Dedifferentiated amniotic fluid mesenchymal stem cell (primary cell): Measurements from ENCODE around the gene MINDY1.
A peak's percentile ranks its signal among the peaks of the same experiment; 100 is the strongest.

Experiments
- DNase-seq: peaks from one replicate; pipeline ENCODE4 v3.0.0-alpha.2; 2016; ENCODE audit errors: extremely low spot score

MINDY1 gene

DNA sequence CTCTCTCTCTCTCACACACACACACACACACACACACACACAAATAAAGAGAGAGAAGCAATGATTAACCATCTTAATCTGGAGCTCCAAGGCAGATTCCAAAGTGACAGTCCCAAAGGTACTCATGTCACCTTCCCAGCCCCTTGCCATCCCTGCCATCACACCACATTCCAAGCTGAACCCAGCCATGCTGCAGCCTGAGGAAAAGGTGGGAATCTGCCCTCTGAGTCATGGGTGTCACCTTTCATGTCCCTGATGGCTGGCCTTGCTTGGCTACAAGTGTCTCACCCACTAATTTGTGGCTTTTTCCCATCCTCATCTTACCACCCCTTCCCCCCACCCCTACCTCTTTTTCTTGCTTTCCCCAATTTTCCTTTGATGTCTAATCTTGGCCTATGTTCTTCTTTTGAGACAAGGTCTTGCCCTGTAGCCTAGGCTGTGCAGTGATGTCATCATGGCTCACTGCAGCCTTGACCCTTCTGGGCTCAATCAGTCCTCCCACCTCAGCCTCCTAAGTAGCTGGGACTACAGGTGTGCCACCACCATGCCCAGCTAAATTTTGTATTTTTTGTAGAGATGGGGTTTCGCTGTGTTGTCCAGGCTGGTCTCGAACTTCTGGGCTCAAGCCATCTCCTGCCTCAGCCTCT, 21.4 kb downstream of the MINDY1 start:
- DNase-seq: no peak

DNA sequence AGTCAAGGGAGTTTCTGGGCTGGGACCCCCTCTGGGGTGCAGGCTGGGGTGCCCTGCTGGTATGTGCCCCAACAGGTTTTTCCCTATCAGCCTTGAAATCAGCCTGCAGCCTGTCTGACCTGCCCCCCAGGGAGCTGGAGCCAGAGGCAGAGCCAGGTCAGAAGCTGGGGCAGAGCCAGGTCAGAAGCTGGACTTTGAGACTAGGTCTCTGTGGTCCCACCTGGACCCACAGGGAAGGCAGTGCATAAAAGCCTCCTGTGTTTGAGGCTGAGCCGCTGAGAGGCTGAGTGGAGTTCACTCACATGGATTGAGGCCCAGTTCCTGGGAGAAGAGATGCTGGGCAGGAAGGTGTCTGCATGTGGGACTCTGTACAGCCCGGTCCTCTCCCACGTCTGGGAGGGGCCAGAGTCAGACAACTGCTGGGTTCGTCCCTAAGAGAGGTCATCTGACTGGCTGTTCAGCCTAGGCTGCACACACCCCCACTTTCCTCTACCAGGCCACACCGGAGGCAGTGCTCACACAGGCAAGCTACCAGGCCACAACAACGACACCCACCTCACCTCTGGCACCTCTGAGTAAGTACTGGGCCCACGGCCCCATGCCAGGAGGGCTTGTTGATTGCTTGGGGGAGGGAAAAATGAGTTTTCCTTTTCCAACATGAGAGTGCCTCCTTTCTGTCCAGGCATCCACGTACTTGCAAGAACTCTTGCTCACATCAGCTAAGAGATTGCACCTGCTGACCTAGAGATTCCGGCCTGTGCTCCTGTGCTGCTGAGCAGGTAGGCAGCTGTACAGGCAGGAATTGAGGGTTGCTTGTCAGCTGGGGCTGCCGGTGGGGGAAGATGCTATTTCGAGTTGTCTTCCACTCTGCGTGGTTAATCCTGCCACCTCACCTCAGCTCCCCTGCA, 24.6 kb downstream of the MINDY1 start, which contains the start of gene ANXA9:
Gene ANXA9, plus strand, starts transcription at position 488 of the 908 bp plus-strand sequence. CDS start 814 bp downstream, outside the sequence.
- DNase-seq: no peak

DNA sequence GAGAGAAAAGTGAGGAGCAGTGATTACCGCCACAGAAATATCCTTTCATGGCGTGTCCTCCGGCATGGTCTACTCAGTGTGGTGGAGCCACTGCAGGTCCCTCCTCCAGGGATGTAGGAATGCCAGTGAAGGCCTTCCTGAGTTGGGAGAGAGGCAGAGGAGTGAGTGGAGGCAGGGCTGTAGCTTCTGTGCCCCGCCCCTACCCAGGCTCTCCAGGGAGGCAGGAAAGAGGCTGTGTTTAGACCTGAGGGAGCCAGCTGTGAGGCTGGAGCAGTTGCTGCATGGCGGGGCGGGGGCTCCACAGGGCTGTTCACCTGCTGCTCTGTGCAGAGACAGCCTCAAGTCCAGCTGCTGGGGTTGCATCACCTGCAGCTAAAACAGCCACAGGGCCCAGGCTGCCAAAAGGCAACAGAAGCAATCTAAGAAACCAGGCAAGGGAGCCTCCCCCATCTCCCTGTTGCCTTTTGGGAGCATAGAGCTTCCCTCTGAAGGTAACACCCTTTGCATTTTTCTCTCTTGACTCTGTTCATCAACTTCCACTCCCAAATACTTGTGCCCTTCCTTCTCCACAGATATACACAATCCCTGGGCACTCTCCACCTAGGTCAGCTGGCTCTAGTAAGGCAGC, 25.4 kb downstream of the MINDY1 start:
- no peak for DNase-seq

DNA sequence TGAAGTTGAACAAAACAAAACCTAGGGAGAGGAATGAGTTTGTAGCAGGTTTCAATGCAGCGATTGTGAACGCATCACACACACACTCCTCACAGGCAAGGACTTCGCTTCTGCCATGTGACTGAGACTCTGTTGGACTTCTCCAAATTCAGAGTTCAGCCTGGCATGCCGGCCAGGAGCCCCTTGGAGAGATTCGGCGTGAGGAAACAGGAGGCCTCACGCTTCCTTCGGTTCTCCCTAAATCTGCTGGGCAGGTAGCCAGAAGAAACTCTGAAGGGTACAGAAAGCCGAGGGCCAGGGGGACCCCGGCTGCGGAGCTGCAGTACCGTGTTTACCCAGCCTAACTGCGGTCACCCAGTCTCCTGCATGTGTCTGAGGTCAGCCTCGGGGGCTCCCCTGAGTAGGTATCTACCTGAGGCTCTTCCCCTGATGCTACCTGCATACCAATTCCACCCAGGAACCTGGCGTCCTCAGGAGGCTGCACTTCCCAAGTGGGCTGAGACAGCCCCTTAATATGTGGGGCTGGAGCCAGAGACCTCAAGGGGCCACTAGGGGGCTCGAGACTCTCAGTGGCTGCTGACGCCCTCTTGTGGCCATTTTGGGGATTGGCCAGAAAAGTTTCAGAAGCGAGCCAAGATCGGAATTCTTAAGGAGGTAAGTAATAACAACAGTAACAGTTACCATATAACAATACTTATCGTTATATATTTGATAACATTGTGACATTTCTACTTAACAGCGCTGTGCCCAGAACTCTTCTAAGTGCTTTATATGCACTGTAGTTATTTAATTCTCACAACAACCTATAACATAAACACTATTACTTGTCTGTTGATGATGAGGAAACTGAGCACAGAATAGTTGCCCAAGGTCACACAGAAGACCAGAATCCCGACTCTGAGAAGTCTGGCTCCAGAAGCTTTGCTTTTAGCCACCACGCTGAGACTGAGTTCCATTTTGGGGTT, 27.3 kb downstream of the MINDY1 start:
- DNase-seq: peak; percentile 92

DNA sequence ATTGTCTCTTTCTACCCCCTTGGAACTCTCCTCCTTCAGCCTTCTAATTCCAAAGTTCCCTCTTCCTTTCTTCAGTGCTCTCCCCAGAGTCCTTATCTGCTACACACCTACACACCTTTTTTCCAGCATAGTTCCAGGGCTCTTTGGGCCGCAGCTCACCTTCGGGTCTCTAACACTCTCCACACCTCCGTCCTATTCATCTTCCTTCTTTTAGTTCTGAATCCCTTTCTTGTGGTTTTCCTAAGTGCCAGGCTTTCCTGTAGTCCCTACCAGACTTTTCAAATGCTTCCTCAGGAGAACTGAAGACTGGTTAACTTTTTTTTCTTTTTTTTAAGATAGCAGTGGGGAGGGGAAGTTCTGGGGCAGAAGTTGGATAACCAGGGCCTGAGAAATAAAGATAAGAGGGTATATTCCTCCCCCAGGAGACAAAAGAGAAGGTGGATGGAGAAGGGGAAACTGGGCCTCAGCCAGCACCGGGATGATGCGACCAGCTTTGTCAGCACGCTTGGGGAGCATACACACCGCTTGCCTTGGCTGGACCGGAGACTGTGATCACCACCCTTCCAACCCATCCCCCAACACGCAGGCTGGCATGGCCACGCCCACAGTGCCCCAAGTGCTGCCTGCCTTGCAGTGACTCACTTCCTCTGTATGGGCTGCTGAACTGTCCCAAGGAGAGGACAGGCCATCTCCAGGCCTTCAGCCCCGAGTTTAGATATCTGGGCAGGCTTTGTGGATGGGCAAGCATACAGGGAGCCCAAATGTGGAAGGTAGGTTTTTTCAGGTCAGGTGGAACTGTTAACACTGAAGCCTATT, 29.6 kb downstream of the MINDY1 start:
- DNase-seq: peak; percentile 49

DNA sequence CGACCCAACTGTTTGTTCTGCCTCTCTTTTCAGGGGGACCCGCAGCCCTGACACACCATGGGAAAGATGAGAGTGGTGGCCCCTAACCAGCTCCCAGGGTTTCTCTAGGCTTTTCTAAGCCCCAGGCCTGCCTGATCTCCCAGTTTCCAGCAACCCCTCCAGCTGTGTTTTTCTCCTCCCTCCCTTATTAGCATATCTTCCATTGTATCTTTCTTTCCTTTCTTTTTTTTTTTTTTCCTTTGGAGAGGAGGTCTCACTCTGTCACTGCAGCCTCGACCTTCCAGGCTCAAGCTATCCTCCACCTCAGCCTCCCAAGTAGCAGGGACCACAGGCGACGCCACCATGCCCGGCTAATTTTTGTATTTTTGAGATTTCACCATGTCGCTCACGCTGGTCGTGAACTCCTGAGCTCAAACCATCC, 30.3 kb downstream of the MINDY1 start:
- DNase-seq: no peak

DNA sequence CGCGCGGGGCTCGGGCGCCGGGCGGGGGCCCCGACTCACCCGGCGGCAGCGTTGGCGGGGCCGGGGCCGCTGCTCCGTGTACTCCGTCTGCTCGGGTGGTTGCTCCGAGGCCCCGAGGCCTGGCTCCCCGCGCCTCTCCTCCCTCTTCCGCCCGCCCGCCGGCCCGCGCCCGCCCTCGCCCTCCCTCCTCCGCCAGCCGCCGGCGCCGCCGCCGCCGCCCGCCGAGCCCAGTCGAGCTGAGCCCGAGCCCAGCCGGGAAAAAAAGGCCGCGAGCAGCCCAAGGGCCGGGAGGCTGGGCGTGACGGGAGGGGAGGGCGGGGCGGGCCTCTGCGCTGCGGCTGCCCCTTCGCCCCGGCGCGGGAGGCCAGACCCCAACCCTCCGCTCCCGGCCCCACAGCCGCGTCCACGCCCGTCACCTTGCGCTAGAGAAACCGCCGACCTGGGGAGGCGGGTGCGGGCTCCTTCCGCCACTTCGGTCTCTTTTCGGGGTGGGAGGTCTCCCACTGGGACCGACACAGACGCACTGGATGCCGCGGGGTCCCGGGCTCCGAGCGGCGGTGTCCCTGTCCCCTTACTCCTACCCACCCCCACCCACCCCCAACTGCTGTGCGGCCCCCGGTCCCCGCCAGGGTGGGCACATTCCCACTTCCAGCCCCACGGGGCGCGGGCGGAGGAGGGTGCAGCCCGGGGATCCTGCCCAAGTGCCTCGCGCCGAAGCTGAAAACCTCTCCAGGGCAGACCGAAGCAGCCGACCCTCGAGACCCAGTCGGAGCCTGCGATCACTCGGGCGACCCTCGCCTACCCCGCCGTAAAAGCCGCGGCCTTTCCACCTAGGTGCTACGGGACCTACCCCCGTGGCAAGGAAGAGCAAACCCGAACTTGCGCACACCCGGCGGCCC, 31.9 kb downstream of the MINDY1 start, which contains the start of gene CERS2:
Gene CERS2, minus strand, starts transcription at position 256 of the 899 bp plus-strand sequence. CDS start 5,745 bp downstream, outside the sequence.
- DNase-seq: peak; percentile 76

DNA sequence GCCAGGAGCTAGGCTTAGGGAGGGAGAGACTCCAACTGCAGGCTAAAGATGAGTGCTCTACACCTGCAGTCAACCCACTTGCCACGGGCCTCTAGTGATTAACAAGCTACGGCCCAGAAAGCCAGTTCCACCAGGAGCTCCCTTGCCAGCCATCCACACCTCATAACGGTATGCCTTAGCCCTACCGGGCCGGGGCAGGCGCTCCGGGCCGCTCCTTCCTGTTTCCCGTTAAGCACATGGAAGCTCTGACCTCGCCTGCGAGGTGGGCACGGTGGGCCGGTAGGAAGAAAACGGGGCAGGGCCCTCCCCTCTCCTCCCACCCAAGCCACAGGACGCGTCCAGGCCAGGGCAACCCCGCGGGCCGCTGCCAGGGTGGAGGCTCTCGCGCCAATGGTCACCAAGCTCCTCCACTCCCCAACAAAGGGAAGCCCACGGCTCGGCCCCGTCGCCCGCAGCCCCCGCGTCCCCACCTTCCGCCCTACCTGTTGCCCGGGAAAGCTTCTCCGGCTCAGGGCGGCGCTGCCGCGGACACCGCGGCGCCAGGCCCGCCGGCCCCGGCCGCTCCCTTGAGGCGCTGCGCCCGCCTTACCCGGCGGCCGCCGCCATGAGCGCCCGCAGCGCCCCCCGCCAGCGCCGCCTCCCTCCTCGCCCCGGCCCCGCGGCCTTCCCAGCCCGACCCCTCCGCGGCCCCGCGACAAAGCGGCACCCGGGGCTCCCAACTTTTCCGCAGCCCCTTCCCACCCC, 32.7 kb downstream of the MINDY1 start:
- no peak for DNase-seq

DNA sequence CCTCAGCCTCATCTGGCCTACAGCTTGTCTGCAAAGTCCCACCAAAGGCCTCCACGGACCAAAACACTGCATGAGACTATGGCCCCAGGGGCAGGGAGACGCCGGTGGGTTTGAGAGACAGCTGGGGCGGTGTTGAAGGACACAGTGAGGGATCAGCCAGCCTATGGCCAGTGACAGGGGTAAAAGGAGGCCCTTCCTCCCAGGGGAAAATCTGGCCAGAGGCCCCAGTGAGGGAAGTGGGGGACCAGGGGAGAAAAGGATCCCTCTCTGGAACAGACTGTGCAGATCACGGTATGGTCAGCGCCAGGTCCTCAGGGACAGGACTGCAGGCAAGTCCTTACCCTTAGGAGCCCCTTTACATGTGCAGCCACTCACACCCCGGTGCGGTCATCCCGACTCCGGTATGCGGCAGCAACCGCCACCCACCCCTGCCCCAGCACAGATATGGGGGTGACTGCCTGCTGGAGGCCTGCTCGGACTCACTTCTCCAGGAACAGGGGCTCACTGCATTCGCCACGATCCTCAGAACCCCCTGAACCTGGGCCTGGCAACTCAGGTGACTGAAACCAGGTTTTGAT, 33.4 kb downstream of the MINDY1 start:
- DNase-seq: no peak

DNA sequence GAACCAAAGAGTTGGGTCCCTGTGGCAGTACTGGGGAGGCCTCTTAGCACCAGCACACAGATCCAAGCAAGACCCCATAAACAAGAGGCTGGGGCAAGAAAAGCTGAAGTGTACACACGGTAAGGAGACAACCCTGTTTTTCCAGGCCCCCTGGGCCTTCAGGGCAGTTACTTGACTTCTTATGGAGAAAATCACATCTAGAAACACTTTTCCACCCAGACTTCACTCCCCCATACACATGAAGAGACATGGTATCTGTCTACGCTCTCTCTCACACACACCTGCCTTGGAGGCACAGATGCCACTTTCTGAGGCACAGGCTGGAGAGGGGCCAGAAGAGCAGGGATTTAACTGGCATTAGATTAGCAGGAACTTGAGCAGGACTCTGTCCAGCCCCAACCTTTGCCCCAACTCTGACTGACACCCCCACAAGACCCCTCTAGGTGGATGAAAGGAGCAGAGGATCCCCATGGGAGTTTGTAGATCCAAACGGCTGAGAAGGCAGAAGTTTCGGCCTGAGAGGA, 34.2 kb downstream of the MINDY1 start:
- DNase-seq: no peak

DNA sequence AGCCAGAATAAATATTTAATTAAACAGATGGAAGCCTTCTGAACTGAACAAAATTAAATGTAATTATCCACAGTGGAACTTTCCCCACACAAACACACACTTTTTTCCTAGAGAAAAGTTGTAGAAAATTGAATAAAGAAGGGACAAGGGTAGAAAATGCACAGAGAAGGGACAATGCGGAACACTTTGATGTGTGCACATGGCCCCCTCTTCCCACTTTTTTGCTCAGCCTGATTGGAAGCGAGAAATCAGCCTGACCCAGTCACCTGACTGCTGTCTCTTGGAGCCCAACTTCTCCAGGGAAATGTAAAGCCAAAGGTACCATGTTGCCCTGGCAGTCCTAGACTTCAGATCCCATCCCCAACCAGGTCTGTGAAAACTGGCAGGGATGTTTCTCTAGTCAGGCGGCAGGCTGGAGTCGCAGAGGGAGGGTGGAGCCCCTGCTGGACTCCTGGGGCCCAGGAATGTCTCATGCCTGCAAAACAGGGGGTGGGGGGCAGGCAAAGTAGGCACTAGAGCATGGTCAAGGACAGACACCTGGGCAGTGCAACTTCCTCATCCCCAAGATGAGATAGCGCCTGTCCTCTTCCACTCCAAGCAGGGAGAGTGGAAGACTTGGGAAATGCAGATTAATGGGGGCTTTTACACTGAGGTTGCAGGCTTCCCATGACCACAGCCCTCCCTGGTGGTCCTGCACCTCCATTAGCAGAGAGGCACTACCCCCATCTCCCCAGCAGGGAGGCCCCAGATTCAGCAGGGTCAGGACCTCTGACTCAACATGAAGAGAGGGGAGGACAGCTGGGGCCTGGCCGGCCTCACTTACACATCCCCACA, 34.9 kb downstream of the MINDY1 start:
- DNase-seq: no peak

DNA sequence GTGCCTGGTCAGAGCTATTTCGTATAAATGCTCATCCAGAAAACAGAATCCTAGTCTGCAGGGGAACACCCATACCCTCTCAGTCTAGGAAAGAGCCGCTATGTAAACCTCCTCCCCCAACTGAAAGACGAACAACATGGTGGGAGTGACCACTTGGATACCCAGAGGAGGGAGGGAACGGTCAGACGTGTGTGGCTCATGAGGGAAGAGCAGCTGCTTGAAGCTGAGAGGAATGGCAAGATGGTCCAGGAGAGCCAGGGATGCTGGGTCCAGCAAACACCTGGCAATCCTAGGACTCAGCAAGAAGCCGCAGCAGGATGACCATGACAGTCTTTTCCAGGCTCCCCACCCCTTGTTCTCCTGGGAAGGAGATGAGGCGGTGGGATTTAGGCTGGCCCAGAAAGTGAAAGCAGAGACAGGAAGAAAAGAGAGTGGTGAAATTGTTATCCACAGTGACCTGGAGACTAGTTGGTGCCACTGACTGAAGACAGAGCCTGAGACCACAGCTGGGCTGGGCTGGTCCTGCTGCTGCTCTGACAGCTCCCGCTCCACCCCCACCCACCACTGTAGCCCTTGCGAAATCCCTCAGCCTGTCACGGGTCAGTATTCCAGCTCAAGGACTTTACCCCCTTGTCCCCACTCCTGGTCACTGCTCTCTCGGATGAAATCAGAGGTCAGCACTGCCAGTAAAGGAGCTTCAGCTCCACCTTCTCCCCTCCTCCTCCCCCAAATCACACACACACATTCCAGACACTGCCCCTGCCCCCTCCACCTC, 35.7 kb downstream of the MINDY1 start:
- DNase-seq: peak; percentile 30

DNA sequence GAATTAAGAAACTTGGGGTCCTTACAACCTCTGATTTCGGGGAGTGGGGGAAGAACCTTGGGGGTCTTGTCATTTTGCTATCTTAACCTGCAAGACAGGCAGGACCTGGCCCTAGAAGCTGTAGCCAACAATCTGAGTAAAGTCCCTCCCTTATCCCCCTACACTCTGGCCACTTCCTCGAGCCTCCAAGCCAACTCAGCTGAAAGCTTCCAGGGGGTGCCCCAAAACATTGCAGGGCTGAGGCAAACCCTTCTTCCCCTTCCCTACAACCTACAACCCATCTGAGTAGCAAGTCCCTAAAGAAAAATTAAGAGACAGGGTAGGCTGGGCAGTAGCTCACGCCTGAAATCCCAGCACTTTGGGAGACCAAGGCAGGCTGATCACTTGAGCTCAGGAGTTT, 37.1 kb downstream of the MINDY1 start:
- no peak for DNase-seq

DNA sequence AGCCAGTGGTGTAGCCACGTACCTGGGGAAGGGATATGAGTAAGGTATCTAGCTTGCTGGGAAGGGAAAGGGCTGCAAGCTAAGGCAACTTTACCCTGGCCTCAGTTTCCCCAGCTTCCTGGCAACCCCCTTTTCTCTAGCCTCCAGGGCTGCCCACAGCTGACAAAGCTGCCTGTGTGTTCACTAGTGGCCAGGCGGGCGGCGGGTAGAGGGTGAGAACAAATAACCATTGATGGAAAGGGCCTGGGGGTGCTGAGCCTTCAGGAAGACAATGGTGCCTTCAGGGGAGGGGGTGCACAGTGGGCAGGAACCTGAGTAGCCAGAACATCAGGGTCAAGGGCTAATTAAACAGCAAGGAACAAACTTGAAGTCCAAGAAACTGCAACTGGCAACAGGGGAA, 38.2 kb downstream of the MINDY1 start:
- no peak for DNase-seq

DNA sequence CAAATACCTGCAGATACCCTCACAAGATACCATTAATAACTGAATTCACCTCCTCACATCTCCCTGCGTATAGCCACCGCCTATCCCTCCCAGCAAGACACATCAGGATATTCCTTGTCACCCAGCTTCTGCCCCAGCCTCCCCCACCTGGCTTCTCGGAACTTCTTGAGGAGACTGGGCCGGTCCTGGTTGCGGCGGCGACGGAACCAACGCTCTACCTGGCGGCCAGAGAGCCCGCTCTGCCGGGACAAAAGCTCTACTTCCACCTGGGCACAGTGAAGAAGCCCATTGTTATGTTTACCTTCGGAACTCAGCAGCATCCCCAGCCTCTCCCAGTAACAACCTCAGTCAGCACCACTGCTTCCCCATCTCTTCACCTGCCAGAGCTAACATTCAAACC, 38.8 kb downstream of the MINDY1 start:
- no peak for DNase-seq

DNA sequence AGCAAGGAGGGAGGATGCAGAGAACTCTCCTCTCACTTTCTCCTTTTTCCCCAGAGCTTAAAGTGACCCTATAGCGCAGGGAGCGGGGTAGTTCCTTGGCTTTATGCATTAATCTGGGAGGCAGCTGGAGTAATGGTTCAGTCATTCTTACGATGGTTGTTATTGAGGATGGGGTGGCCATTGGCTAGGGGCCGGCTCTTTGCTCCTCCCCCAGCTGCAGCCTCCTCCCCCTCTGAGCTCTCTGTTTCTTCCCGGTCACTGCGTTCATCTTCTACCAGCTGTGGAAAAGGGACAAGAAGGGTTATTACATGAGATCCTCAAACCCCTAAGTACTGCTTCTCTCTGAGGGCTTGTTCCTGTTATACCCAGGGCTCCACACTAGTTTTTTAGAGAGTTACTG, 40.7 kb downstream of the MINDY1 start:
- no peak for DNase-seq
